ENCODE measurements around the gene PLD5.

Gene PLD5

GRCh38 chr1:242506724-242507123 lies 17.8 kb downstream of the PLD5 start:
- TF ChIP-seq CTCF (conservative IDR thresholded peaks at IDR 0.05; ENCODE audit: low read depth, low read length) = no peak
- Histone ChIP-seq H3K79me2 (ENCODE audit: insufficient read depth, low read depth) (no peaks in the 10 kb centered on the region), H3K27ac (no peak overlapping the region), H3K4me1 (ENCODE audit: low read depth, poor library complexity, severe bottlenecking) (no peaks in the 10 kb centered on the region), H3K9ac (no peak overlapping the region), H3K4me3 (IDR thresholded peaks at IDR 0.05; ENCODE audit: insufficient read depth, low read depth, low read length) (no peak overlapping the region), H3K36me3 (ENCODE audit: insufficient read depth) (no peaks in the 10 kb centered on the region), H4K20me1 (ENCODE audit: insufficient read depth) (no peaks in the 10 kb centered on the region), H3K27me3 (ENCODE audit: insufficient read depth, low read depth) (no peaks in the 10 kb centered on the region), H3K4me2 (no peak overlapping the region), H2AFZ (ENCODE audit: low read depth) (no peak overlapping the region)

DNA sequence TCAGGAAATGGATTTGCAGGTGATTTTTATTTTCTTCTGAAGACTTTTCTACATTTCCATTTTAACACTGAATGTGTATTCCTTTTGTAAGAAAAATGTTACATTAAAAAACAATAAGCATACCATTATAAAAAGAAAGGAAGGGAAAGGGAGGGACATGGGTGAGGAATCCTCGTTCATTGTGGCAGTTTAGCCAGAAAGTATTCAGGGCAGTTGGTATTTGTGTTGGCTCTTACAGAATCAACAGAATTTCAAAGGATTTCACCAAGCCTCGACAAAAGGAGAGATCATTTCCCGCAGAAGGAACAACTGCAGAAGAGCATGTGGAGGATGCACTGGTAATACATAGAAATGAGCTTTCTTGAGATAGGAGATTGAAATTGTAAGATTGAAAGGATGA lies 35.0 kb downstream of the PLD5 start:
- Histone ChIP-seq H3K4me2 (no peak overlapping the region), H3K79me2 (ENCODE audit: insufficient read depth, low read depth) (no peaks in the 10 kb centered on the region), H3K9ac (no peak overlapping the region), H2AFZ (ENCODE audit: low read depth) (no peak overlapping the region), H3K27ac (no peak overlapping the region), H3K36me3 (ENCODE audit: insufficient read depth) (0 out of 2 replicates have a peak, but pooled peaks cover 3% of the 10 kb centered on the region), H3K4me3 (IDR thresholded peaks at IDR 0.05; ENCODE audit: insufficient read depth, low read depth, low read length) (no peak overlapping the region), H3K27me3 (ENCODE audit: insufficient read depth, low read depth) (no peaks in the 10 kb centered on the region), H3K4me1 (ENCODE audit: low read depth, poor library complexity, severe bottlenecking) (no peaks in the 10 kb centered on the region), H4K20me1 (ENCODE audit: insufficient read depth) (no peaks in the 10 kb centered on the region)
- TF ChIP-seq CTCF (conservative IDR thresholded peaks at IDR 0.05; ENCODE audit: low read depth, low read length) = no peak

DNA sequence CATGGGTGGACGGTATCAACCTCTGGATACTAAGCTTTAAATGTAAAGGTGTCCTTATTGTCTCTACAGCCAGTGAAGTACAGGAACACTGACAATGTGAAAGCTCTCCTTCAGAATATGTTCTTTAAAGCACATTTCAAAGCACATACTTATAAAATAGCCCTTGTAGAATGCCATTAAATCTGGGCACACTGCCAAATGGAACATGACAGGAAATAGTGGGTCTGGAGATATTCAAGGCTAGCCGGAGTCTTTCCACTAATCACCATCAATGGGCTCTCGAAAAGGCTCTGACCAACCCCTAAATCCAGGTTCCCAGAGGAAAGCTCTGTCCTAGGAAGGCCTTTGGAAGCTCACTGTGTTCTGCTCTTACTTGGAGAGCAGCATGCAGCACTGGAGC lies 46.6 kb downstream of the PLD5 start:
- Histone ChIP-seq H3K4me3 (IDR thresholded peaks at IDR 0.05; ENCODE audit: insufficient read depth, low read depth, low read length) (no peak overlapping the region), H3K79me2 (ENCODE audit: insufficient read depth, low read depth) (no peaks in the 10 kb centered on the region), H2AFZ (ENCODE audit: low read depth) (no peak overlapping the region), H3K9ac (no peak overlapping the region), H3K27me3 (ENCODE audit: insufficient read depth, low read depth) (no peaks in the 10 kb centered on the region), H4K20me1 (ENCODE audit: insufficient read depth) (no peaks in the 10 kb centered on the region), H3K36me3 (ENCODE audit: insufficient read depth) (no peaks in the 10 kb centered on the region), H3K27ac (no peak overlapping the region), H3K4me1 (ENCODE audit: low read depth, poor library complexity, severe bottlenecking) (no peaks in the 10 kb centered on the region), H3K4me2 (no peak overlapping the region)
- TF ChIP-seq CTCF (conservative IDR thresholded peaks at IDR 0.05; ENCODE audit: low read depth, low read length) = no peak

- no peaks in the 10 kb centered on the region for H3K79me2 ChIP-seq (ENCODE audit: insufficient read depth, low read depth)
- H3K36me3 ChIP-seq (ENCODE audit: insufficient read depth) = no peaks in the 10 kb centered on the region
- no peak overlapping the region for H3K4me2 ChIP-seq
- H2AFZ ChIP-seq (ENCODE audit: low read depth) = no peak overlapping the region
- H3K9ac ChIP-seq = no peak overlapping the region
- no peak overlapping the region for H3K4me3 ChIP-seq (IDR thresholded peaks at IDR 0.05; ENCODE audit: insufficient read depth, low read depth, low read length)
- no peak for TF ChIP-seq CTCF (conservative IDR thresholded peaks at IDR 0.05; ENCODE audit: low read depth, low read length)
- no peaks in the 10 kb centered on the region for H4K20me1 ChIP-seq (ENCODE audit: insufficient read depth)
- no peak overlapping the region for H3K27ac ChIP-seq
- H3K4me1 ChIP-seq (ENCODE audit: low read depth, poor library complexity, severe bottlenecking) = no peaks in the 10 kb centered on the region
- H3K27me3 ChIP-seq (ENCODE audit: insufficient read depth, low read depth) = no peaks in the 10 kb centered on the region
Measured at GRCh38 chr1:242470774-242471173, 53.7 kb downstream of the PLD5 start.

Measured in KMS-11 (cell line).